Right lobe of liver (tissue), 4 donors: ENCODE data around the gene EXOC4.

Source experiments
- POLR2A ChIP-seq: fragments of 450-650 bp; IDR thresholded peaks from one replicate; pipeline ENCODE4 v1.6.1; 2017; ENCODE audit warnings: antibody characterized with exemption, mild to moderate bottlenecking
- TF ChIP-seq, protein P1 (sequence below), 4 donors: fragments of 200-600 bp in 3 of 4; fragments of 450-650 bp in 1 of 4; IDR thresholded peaks; one replicate each; pipeline versions ENCODE4 v1.5.1 to v1.8.0; 2016 to 2022; ENCODE audit warnings: antibody characterized with exemption in 4 of 4, mild to moderate bottlenecking in 2 of 4
- donor health status: DM: no; HTN: no; CAD: no.
- donor health status: DM: no; HTN: no; CAD: no.
- donor health status: DM: no; HTN: yes; CAD: no.

DNA sequence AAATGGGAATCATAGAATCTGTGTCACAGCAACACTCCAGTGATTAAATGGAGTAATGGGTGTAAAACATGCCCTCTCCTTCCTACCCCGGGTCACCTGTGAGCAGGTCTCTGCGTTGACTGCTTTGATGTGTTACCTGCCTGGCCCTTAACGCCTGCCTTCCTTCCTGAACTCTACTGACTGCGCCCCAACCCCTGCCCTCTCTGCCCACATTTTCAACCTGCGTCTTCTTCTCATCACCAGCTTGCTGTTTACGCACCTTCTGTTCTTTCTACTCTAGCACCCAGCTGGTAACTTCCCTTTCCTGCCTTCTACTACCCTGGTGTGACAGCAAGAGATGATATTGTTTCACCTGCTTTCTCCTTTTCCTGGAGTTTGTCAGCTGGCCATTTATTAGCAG is 571.3 kb downstream of the EXOC4 start:
- TF ChIP-seq POLR2A: no peak
- TF ChIP-seq, protein P1, sequence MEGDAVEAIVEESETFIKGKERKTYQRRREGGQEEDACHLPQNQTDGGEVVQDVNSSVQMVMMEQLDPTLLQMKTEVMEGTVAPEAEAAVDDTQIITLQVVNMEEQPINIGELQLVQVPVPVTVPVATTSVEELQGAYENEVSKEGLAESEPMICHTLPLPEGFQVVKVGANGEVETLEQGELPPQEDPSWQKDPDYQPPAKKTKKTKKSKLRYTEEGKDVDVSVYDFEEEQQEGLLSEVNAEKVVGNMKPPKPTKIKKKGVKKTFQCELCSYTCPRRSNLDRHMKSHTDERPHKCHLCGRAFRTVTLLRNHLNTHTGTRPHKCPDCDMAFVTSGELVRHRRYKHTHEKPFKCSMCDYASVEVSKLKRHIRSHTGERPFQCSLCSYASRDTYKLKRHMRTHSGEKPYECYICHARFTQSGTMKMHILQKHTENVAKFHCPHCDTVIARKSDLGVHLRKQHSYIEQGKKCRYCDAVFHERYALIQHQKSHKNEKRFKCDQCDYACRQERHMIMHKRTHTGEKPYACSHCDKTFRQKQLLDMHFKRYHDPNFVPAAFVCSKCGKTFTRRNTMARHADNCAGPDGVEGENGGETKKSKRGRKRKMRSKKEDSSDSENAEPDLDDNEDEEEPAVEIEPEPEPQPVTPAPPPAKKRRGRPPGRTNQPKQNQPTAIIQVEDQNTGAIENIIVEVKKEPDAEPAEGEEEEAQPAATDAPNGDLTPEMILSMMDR (IDR thresholded peaks at IDR 0.05): no peak
